Loucy (cell line): ENCODE measurements around the gene FOXN4.

ENCODE experiments used
- H2AFZ ChIP-seq: fragments of 200-600 bp; sonication (generic); 2 replicates; pipeline ENCODE4 v1.6.0; 2016; ENCODE audit warnings: antibody characterized with exemption, mild to moderate bottlenecking, low read length, moderate library complexity
- H3F3A ChIP-seq: fragments of 200-600 bp; 2 replicates; pipeline ENCODE4 v1.6.0; 2016; ENCODE audit warnings: antibody characterized with exemption, low read depth, mild to moderate bottlenecking
- H3K27me3 ChIP-seq: fragments of 200-600 bp; sonication (generic); 2 replicates; pipeline ENCODE4 v1.6.1; 2014; ENCODE audit warnings: low read length, mild to moderate bottlenecking; ENCODE audit not compliant: insufficient read depth, poor library complexity, severe bottlenecking
- H3K36me3 ChIP-seq: fragments of 200-600 bp; sonication (generic); 2 replicates; pipeline ENCODE4 v1.6.1; 2016; ENCODE audit warnings: low read length; ENCODE audit not compliant: insufficient read depth
- H3K4me1 ChIP-seq: fragments of 200-600 bp; sonication (generic); 2 replicates; pipeline ENCODE4 v1.5.1; 2014; ENCODE audit warnings: low read length, mild to moderate bottlenecking; ENCODE audit not compliant: insufficient read depth, poor library complexity, severe bottlenecking
- H3K4me2 ChIP-seq: fragments of 200-600 bp; sonication (generic); 2 replicates; pipeline ENCODE4 v1.6.0; 2014; ENCODE audit warnings: antibody characterized with exemption, low read length, low read depth, mild to moderate bottlenecking; ENCODE audit not compliant: poor library complexity, severe bottlenecking
- H3K4me3 ChIP-seq: fragments of 200-600 bp; sonication (generic); 2 replicates; pipeline ENCODE4 v1.5.1; 2014; ENCODE audit warnings: low read length, mild to moderate bottlenecking, mixed read lengths; ENCODE audit not compliant: poor library complexity, severe bottlenecking
- H3K79me2 ChIP-seq: fragments of 200-600 bp; sonication (generic); 2 replicates; pipeline ENCODE4 v1.6.1; 2014; ENCODE audit warnings: low read length; ENCODE audit not compliant: insufficient read depth
- H3K9ac ChIP-seq: fragments of 200-600 bp; sonication (generic); 2 replicates; pipeline ENCODE4 v1.6.0; 2014; ENCODE audit warnings: mild to moderate bottlenecking, low read depth, low read length, moderate library complexity; ENCODE audit not compliant: poor library complexity, severe bottlenecking
- H3K9me2 ChIP-seq: fragments of 200-600 bp; sonication (generic); replicated peaks from 2 replicates; pipeline ENCODE4 v1.6.1; 2016; ENCODE audit warnings: low read depth, low read length, mixed read lengths
- H3K9me3 ChIP-seq: fragments of 200-600 bp; sonication (generic); 2 replicates; pipeline ENCODE4 v1.6.1; 2014; ENCODE audit warnings: mild to moderate bottlenecking, antibody characterized with exemption, low read length, low read depth; ENCODE audit not compliant: insufficient read depth
- H4K20me1 ChIP-seq: fragments of 200-600 bp; sonication (generic); 2 replicates; pipeline ENCODE4 v1.6.0; 2014; ENCODE audit warnings: antibody characterized with exemption, low read length, mild to moderate bottlenecking; ENCODE audit not compliant: insufficient read depth, poor library complexity, severe bottlenecking
- EZH2phosphoT487 ChIP-seq: fragments of 200-600 bp; IDR thresholded peaks from 2 replicates; pipeline ENCODE4 v1.6.1; 2018; ENCODE audit warnings: antibody characterized with exemption, mild to moderate bottlenecking, moderate library complexity, borderline replicate concordance
- TF ChIP-seq, protein P1 (sequence below): fragments of 200-600 bp; sonication (generic); conservative IDR thresholded peaks from 2 replicates; pipeline ENCODE4 v1.5.1; 2014; ENCODE audit warnings: mild to moderate bottlenecking, antibody characterized with exemption, low read length

The FOXN4 gene

DNA sequence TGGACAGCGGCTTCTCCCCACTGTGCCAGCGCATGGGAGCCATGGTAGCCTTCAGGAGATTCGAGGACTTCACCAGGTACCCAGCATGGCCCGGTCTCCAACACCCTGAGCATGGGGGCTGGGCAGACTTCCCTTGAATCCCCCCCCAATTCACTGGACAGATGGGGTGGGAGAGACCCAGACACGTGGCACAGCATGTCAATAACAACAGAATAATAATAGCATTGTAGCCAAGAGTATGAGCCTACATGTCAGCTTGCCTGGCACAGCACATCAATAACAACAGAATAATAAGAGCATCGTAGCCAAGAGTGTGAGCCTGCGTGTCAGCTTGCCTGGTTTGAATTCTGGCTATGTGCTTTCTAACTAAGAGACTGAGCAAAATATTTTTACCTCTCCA is 76.4 kb downstream of the FOXN4 start:
- no peak overlapping the region for H3K4me2 ChIP-seq
- H3K9me2 ChIP-seq = no peaks in the 10 kb centered on the region

DNA sequence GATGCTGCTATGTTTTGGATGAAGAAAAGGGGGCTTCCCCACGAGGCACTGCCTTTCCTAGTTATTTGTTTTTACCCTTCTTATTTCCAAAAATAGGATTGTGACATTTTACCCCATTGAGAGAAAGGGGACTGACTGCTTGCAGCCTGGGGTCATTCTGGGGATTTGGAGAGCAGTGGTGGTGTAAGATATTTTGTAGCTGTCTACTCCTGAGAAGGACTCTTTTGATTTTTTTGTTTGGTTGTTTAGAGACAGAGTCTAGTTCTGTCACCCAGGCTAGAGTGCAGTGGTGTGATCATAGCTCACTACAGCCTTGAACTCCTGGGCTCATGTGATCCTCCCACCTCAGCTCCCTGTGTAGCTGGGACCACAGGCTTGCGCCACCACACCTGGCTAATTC is 78.9 kb downstream of the FOXN4 start:
- Histone ChIP-seq H3F3A (no peaks in the 10 kb centered on the region), H3K4me2 (no peak overlapping the region)

More for the DNA sequence above, 76.4 kb downstream of the FOXN4 start:
- no peaks in the 10 kb centered on the region for H3F3A ChIP-seq
- no peak overlapping the region for H2AFZ ChIP-seq
- no peaks in the 10 kb centered on the region for H3K9me3 ChIP-seq
- no peaks in the 10 kb centered on the region for H4K20me1 ChIP-seq
- no peaks in the 10 kb centered on the region for H3K4me1 ChIP-seq
- H3K9ac ChIP-seq = no peak overlapping the region
- H3K27me3 ChIP-seq = no peaks in the 10 kb centered on the region
- H3K79me2 ChIP-seq = no peaks in the 10 kb centered on the region
- no peak for TF ChIP-seq EZH2phosphoT487
- TF ChIP-seq, protein P1, sequence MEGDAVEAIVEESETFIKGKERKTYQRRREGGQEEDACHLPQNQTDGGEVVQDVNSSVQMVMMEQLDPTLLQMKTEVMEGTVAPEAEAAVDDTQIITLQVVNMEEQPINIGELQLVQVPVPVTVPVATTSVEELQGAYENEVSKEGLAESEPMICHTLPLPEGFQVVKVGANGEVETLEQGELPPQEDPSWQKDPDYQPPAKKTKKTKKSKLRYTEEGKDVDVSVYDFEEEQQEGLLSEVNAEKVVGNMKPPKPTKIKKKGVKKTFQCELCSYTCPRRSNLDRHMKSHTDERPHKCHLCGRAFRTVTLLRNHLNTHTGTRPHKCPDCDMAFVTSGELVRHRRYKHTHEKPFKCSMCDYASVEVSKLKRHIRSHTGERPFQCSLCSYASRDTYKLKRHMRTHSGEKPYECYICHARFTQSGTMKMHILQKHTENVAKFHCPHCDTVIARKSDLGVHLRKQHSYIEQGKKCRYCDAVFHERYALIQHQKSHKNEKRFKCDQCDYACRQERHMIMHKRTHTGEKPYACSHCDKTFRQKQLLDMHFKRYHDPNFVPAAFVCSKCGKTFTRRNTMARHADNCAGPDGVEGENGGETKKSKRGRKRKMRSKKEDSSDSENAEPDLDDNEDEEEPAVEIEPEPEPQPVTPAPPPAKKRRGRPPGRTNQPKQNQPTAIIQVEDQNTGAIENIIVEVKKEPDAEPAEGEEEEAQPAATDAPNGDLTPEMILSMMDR = no peak
- no peak overlapping the region for H3K4me3 ChIP-seq
- H3K36me3 ChIP-seq = no peaks in the 10 kb centered on the region; the same call in 1 of the 2 replicates

DNA sequence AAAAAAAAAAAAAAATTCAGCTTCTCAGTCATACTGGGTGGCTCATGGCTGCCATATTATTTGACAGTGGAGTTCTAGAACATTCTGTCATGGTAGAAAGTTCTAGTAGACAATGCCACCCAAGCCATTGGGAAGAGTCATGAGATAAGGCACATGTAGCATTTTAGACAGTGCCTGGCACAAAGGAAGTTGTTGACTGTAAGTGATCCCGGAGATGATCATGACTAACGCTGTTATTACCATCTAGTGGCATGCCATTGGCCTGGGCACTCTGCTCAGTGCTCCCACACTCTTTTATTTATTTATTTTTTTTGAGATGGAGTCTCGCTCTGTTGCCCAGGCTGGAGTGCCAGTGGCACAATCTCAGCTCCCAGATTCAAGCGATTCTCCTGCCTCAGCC is 80.4 kb downstream of the FOXN4 start:
- no peaks in the 10 kb centered on the region for H3K79me2 ChIP-seq
- no peak overlapping the region for H2AFZ ChIP-seq
- H3K27me3 ChIP-seq = no peaks in the 10 kb centered on the region
- no peak overlapping the region for H3K4me2 ChIP-seq
- H3K9me2 ChIP-seq = no peaks in the 10 kb centered on the region
- no peak overlapping the region for H3K4me3 ChIP-seq
- no peak overlapping the region for H3K9ac ChIP-seq
- H3K36me3 ChIP-seq = no peaks in the 10 kb centered on the region; the same call in 1 of the 2 replicates
- H3F3A ChIP-seq = no peaks in the 10 kb centered on the region
- TF ChIP-seq, protein P1 = no peak
- TF ChIP-seq EZH2phosphoT487 = no peak
- no peaks in the 10 kb centered on the region for H3K9me3 ChIP-seq
- no peaks in the 10 kb centered on the region for H3K4me1 ChIP-seq
- no peaks in the 10 kb centered on the region for H4K20me1 ChIP-seq

More for the DNA sequence above, 78.9 kb downstream of the FOXN4 start:
- TF ChIP-seq, protein P1 = no peak
- no peak for TF ChIP-seq EZH2phosphoT487
- no peaks in the 10 kb centered on the region for H4K20me1 ChIP-seq
- no peak overlapping the region for H3K4me3 ChIP-seq
- H3K79me2 ChIP-seq = no peaks in the 10 kb centered on the region
- H3K4me1 ChIP-seq = no peaks in the 10 kb centered on the region
- H3K36me3 ChIP-seq = no peaks in the 10 kb centered on the region; the same call in 1 of the 2 replicates
- no peaks in the 10 kb centered on the region for H3K27me3 ChIP-seq
- no peak overlapping the region for H2AFZ ChIP-seq
- H3K9ac ChIP-seq = no peak overlapping the region
- H3K9me3 ChIP-seq = no peaks in the 10 kb centered on the region
- H3K9me2 ChIP-seq = no peaks in the 10 kb centered on the region
